ENCODE results near the gene LIN52. TPM values are rescaled to one million over a fixed set of nuclear protein-coding genes. Genes with fewer than 3 reads are reported as not detected.

Gene LIN52
- total RNA-seq, 1 donor from 2014 or later, result 6.7 TPM

- peak; percentile 85 for ATAC-seq
- DNase-seq (ENCODE audit: missing footprints), result peak; percentile 80
- intact Hi-C loops (cut with DNase I), result loop anchor here (5.0 kb wide), 1 partner anchor 34 kb away; no protein-coding TSS in a partner anchor
Measured at GRCh38 chr14:74217672-74218448, 133.1 kb downstream of the LIN52 start.

GRCh38 chr14:74218462-74218861, 133.7 kb downstream of the LIN52 start:
- DNase-seq (ENCODE audit: missing footprints) (no peak), ATAC-seq (no peak)
- intact Hi-C loops (cut with DNase I), result loop anchor here (5.0 kb wide), 1 partner anchor 34 kb away; no protein-coding TSS in a partner anchor

DNA sequence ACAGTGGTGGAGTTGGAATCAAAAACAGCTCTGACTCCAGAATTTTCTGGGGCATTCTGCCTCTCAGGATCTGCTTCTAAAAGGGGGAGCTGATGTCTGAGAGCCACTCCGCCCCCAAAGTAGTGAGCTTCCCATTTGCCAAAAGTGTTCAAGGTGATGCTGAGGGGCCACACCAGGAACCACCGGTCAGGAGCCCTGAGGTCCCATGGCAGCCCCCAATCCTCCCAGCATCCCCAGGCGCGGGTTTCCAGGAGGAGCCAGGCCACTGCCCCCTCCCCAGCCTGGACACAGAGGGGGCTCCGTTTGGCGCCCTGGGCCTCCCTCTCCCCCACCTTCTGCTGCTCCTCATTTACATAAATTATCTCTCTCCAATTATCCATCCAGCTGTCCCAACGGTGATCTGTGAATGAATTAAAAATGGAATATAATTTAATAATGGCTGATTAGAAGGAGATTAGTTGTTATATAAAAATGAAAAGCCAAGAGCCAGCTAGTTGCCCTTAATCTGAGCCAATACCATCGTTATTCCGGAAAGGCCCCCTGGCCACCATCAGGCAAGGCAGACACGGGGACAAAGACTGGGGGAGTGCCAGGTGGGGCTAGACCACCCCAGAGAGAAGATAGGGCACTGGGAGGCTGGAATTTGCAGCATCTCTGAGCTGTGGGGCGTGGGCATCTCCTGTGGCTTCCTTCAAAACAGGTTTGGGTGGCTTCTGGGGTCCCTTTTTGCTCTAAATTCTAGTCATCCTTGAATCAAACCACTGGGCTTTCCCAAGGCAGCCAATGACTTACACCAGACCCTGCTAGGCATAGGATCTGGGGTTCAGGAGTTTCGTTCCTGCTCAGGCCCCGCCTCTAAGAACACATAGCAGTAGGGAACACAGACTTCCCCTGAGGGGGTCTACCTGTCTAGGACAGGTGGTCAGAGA, 134.8 kb downstream of the LIN52 start:
- no peak for DNase-seq (ENCODE audit: missing footprints)
- ATAC-seq, result no peak
- intact Hi-C loops (cut with DNase I), result loop anchor here (5.0 kb wide), 1 partner anchor 33 kb away; no protein-coding TSS in a partner anchor

DNA sequence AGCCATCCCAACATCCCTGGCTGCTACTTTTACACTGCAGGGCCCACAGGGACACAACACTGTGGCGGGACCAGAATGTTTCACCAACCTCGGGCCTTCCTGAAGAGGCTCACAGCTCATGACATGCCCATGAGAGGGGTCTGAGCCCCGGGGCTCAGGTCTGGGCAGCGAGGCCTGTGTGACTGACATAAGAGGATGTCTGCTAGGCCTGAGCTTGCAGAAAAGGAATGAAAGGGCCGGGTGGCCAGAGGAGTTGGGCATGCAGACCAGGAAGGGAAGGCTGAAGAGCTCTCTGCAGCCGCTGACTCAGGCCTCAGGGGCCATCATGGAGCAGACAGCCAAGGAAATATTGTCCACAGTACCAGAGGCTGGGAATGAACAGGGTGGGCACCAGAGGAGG, 136.2 kb downstream of the LIN52 start:
- no peak for ATAC-seq
- intact Hi-C loops (cut with DNase I), result no loop called here

GRCh38 chr14:74221741-74222140, 137.0 kb downstream of the LIN52 start:
- ATAC-seq, result no peak
- no peak for DNase-seq (ENCODE audit: missing footprints)
- intact Hi-C loops (cut with DNase I), result no loop called here

More for the DNA sequence above, 136.2 kb downstream of the LIN52 start:
- no peak for DNase-seq (ENCODE audit: missing footprints)

DNA sequence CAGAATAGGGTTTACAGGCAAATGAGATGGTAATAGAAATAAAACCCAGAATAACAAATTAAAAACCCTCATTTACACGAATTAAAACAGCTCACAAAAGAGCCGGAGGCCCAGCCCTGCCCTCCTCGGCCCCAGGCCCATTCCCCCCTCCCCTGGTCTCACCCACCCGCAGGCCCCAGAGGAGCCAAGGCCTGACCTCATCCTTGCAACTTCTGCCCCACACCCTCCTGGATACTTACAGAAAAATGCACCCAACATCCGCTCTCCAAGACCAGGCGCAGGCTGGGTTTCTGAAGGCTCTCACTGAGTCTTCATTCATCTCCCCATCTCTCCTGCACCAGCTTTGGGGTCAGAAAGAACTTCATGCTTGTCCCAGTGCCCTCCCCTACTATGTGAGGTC, 138.3 kb downstream of the LIN52 start:
- DNase-seq (ENCODE audit: missing footprints) (no peak), ATAC-seq (no peak)
- intact Hi-C loops (cut with DNase I), result no loop called here

DNA sequence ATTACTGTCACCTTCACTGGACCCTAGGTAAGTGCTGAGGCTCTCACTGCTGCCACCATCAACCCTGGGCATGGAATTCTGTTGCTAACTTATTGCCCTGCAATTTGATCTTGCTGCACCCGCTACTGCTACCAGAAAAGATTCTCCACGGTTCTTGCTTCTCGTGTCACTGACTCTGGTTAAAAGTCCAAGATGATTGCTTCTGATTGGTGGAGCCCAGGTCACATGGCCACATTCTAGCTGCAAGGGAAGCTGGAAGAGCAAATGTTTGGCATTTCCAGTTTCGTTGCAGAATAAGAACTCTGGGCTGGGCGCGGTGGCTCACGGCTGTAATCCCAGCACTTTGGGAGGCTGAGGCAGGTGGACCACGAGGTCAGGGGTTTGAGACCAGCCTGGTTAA, 147.0 kb downstream of the LIN52 start:
- DNase-seq (ENCODE audit: missing footprints), result no peak
- intact Hi-C loops (cut with DNase I), result no loop called here
- ATAC-seq, result no peak

- intact Hi-C loops (cut with DNase I), result no loop called here
- ATAC-seq, result no peak
- no peak for DNase-seq (ENCODE audit: missing footprints)
Measured at GRCh38 chr14:74235017-74235416, 150.3 kb downstream of the LIN52 start.

GRCh38 chr14:74237441-74237840, 152.7 kb downstream of the LIN52 start:
- DNase-seq (ENCODE audit: missing footprints), result no peak
- intact Hi-C loops (cut with DNase I), result no loop called here
- ATAC-seq, result no peak

GRCh38 chr14:74238974-74239847, 154.5 kb downstream of the LIN52 start, which contains the start of gene VSX2:
VSX2 (plus strand) TSS chr14:74239449; CDS start chr14:74239562, 113 bp downstream.
- DNase-seq (ENCODE audit: missing footprints), result no peak
- intact Hi-C loops (cut with DNase I), result no loop called here
- ATAC-seq, result peak; percentile 10

- ATAC-seq (no peak), DNase-seq (ENCODE audit: missing footprints) (no peak)
- intact Hi-C loops (cut with DNase I), result no loop called here
Measured at GRCh38 chr14:74239848-74240793, 155.4 kb downstream of the LIN52 start.

DNA sequence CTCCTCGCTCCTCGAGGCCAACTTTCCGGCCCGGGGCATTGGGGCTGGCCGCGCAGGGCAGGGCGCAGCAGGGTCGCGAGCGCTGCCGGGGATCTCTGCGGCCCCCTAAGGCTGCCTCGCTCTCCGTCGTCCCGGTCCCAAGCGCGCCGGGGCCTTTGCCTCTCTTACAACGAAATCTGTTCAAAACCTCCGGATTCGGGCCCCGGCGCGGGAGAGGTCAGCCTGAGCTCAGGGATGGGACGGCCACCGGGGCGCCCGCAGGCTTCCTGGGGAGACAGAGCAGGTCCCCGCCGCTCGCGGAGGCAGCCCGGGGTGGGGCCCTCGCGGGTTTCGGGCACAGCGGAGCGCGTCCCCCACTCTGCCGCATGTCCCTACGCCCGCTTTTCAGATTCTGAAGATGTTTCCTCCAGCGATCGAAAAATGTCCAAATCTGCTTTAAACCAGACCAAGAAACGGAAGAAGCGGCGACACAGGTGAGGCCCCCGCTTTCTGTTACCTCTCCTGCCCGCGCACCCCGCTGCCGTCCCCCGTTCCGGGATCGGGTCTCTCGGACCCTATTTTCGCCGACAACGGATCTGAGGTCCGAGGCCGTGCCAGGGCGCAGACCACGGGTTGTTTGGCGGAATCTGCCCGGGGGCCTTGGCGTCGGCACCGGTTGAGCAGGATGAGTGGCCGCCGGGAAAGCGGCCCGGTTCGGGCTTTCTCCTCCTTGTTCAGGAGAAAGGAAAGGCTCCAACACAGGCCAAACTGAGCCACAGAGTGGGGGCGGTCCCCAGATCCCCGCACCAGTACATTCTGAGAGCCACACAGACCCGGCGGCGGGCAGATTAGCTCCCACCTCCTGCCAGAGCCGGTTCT, 156.3 kb downstream of the LIN52 start:
- intact Hi-C loops (cut with DNase I), result no loop called here
- ATAC-seq (no peak), DNase-seq (ENCODE audit: missing footprints) (no peak)

GRCh38 chr14:74241652-74242017, 156.9 kb downstream of the LIN52 start:
- no peak for ATAC-seq
- DNase-seq (ENCODE audit: missing footprints), result no peak
- intact Hi-C loops (cut with DNase I), result no loop called here

- ATAC-seq (no peak), DNase-seq (ENCODE audit: missing footprints) (no peak)
- intact Hi-C loops (cut with DNase I), result no loop called here
Measured at GRCh38 chr14:74242021-74242779, 157.4 kb downstream of the LIN52 start.

DNA sequence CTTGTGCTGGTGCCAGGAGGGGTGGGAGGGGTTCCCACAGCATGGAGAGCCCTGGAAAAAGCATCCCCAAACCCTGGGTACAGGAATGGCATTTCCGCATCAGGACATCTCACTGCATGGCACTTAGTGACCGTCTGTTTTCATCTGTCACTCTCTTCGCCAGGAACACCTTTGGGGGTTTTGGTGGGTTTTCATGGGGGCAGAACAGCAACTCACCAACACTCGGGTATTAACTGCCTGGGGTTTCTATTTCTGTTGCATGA, 158.0 kb downstream of the LIN52 start:
- ATAC-seq, result no peak
- no peak for DNase-seq (ENCODE audit: missing footprints)

DNA sequence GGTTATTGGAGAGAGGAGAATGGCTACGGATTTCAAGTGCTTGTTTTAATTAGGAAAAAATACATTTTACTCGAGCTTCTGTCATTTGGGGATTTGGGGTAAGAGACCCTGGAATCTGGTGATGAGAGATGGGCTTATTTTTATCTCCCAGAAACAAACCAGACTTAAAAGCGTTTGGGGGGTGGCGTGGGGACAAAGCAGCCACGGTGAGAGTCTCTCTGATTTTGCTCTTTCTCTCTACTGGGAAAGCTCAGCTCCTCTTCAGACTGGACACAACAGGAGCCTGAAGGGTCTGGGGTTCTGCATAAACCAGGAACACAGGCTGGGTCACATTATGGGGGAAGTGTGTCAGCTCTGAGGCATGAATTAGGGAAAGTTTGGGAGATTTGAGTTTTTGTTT, 158.3 kb downstream of the LIN52 start:
- no peak for ATAC-seq
- intact Hi-C loops (cut with DNase I), result no loop called here
- no peak for DNase-seq (ENCODE audit: missing footprints)

More for the DNA sequence above, 158.0 kb downstream of the LIN52 start:
- intact Hi-C loops (cut with DNase I), result no loop called here

All from Right ventricle myocardium inferior (tissue), 1 donor.